ENCODE data around the gene FRMD4B.

- TF ChIP-seq CTCF (conservative IDR thresholded peaks at IDR 0.05; ENCODE audit: low read length) (no peak), EZH2phosphoT487 (IDR thresholded peaks at IDR 0.05; ENCODE audit: borderline replicate concordance, low read depth, low read length) (no peak)
Measured at GRCh38 chr3:69409831-69410230, 23.9 kb upstream of the FRMD4B start.

All from OCI-LY7 (cell line).